Inflammatory macrophage (primary cell): ENCODE results near the gene GPR108.

Experiments used
- DNase-seq, 2 donors: peaks; one replicate each; pipeline ENCODE4 v3.0.0-alpha.2; 2020 to 2022

Gene GPR108

DNA sequence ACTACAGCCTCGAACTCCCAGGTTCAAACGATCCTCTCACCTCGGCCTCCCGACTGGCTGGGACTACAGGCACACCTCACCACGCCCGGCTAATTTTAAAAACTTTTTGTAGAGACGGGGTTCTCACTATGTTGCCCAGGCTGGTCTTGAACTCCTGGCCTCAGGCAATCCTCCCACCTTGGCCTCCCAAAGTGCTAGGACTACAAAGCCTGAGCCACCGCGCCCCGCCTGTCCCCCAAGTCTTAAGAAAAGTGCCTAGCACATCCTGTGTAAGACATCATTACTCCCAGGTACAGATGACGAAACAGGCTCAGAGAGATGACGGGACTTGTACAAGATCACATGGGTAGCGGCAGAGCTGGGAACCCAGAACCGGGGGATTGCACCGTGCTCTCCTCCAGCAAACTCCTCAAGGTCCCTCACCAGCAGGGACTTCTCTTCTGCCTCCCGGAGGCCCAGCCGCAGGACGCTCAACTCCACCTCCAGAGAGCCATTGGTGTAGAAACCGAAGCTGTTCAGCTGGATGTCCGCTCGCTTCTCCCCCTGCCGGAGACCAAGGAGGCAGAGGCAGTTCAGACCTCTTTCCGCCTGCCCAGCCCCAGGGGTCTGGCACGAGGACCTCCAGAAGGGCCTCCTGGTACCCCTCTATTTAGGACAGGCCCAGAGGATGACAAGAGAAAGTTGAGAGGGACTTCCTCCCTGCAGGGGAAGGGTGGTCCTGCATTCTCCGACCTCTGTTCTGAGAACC lies 1.0 kb downstream of the GPR108 start:
- DNase-seq, result peak; percentile 87 to 92

DNA sequence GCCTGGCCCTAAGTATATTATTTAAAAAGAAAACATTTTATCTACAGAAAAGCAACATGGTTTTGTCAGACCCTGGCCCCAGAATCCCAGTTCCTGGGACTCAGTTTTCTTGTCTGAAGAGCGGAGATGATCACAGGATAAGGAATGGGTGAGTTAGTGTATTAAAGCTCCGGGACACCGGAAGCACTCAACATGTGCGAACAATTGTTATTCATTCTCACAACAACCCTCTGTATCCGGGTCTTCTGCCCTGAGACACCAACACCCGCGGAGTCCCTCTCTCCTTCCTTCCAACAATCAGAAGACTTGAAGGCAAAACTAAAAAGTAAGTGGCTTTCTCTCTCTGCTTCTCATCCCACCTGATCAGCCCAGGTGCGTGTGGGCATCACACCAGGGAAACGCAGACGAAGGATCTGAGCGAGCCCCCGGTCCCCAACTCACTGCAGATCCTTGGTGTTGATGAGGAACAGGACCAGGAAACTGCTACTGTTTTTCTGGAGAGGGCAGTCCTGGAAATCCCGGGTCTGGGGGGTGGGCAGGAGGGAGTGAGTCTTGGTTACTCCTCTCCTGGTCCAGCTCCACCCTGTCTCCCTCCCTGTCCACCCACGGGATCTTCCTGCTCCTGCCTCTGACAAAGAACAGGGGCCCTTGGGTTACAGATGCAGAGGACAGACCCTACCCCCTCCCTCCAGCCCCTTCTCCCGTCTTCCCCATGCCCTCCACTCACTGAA lies 2.0 kb downstream of the GPR108 start:
- no peak for DNase-seq

DNA sequence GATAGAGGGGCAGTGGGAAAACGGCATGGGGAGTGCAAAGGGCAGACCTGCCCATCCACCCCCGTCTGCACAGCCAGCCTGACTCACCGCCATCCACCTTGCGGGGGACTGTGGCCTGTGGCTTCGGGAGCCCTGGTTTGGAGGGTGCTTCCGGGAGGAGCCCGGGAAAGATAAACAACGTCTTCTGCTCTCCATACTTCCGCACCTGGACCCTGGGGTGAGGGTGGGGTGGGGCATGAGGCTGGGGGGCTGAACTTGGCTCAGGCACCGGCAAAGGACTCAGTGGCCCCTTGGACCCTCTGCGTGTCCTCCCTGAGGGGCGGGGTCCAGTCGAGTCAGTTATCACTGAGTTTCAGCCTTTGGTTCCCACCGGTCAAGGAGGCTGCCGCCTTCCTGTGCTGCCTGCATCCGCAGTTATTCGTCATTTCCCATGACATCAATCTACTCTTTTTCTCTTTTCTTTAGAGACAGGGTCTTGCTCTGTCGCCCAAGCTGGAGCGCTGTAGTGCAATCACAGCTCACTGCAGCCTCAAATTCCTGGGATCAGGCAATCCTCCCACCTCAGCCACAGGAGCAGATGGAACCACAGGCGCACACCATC lies 3.2 kb downstream of the GPR108 start:
- DNase-seq, result no peak

DNA sequence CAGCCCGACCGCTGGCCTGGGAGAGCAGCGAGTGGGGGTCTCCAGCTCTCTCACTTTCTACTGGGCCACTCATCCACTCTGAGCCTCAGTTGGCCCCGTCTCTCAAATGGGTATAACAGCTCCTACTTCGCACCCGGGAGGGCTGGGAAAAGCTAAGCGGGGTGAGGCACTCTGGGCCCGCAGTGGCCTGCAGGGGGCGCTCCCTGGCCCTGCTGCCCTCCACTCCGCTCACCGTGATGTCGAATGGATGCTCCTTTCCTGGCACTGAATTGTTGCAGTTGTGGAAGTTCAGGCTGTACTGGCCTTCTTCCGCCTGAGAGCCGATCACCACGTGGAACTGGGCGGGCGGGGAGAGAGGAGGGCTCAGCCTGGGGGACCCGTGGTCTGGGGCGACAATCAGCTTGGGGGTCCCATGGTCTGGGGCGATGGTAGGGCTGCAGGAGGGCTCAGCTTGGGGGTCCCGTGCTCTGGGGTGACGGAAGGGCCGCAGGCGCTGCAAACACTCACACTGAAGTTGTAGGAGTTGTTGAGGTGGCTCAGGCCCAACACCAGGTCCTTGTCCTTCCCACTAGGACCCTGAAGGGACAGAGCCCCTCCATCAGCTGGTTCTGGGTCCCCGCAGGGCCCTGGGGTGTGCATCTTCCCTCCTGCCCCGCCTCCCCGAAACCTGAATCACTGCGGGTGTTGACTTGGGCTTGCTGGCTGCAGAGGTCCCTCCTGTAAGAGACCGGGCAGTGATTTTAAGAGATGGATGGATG lies 3.9 kb downstream of the GPR108 start:
- no peak for DNase-seq

DNA sequence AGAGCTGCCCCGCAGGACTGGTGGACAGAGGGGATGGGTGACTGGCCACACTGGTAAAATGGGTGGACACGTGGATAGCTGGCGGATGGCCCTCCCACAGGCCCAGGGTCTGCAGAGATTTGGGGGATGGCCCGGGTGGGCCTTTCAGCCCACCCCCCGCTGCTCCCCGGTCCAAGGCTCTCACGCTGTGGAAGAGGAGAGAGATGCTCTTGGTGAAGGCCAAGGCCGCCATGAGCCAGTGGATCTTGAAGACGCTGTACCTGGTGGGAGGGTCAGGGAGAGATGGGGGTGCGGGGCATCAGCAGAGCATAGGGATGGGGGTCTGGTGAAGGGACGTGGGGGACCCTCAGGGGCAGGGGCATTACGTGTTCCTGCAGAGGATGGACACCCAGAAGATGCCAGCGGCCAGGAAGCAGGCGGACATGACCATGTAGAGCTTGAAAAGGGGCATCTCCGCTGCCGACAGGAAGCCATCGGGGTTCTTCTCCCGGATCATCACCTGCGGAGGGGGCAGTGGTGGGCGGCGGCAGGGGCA lies 4.5 kb downstream of the GPR108 start:
- DNase-seq, result no peak

DNA sequence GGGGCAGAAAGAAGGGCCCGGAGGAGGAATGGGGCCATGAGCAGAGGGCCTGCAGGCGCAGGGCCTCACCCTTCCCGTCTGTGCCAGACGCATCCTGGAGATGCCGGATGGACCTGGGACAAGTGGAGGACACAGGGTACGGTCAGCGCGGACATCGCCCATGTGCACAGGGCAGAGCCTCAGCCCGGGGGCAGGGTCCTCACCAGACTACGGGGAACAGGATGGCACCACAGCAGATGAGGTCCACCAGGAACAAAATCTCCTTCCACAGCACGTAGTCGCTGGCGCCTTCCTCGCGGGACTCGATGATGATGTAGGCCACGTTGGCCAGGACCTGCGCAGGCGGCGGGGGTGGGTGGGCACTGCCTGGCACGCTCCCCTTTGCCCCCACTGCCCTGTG lies 5.6 kb downstream of the GPR108 start:
- DNase-seq, result no peak

DNA sequence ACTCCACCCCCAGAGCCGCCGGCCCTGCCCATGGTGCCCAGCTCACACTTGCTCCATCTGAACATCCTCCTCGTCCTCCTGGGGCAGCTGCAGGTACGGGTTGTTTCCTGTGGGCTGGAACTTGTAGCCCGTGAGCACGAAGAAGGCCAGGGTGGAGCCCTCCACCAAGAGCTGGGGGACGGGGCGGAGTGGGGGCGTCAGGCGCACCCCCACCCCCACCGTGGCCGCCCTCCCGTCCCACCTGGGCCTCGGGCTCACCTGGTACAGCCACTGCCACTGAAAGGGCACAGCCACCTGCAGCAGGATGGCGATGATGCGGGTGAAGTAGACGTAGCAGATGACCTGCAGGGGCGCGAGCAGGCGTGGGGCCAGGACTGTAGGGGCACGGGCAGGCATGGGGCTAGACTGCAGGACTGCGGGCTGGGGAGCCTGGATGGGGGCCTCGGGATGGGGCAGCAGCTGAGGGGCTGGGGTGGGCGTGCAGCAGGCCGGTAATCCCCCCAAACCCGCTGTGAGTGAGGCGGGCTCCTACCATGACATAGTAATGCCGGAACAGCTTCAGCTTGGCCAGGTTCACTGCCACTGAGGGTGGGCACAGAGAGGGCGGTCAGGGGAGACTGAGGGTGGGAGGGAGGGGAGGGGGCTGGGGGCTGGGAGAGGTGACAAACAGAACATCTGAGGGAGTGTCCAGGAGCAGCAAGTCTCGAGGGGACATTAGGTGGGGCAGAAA lies 6.3 kb downstream of the GPR108 start:
- DNase-seq, result no peak

DNA sequence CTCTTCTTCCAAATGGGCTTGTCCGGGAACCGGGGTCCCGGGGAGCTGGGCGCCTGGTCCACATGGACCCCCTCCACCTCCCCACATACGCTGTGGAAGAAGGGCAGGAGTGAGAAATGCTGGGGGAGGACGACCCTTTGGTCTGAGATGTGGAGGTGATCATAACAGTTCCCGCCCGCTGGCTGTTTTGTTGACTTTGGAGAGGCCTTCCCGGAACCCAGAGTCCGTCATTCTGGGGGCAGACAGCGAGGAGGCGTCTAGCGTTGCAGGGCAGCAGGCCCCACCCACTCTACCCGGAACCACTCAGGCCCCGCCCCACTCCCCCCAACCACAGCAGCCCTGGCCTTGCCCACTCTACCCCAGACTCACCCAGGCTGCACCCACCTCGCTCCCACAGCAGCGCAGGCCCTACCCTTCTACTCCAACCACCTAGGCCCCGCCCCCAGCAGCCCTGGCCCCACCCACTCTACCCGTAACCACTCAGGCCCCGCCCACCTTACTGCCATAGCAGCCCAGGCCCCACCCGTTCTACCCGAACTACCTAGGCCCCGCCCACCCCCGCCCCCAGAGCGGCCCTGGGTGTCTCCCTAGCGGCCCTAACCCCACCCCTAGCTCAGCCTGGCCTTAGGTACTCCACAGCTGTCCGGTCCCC lies 7.1 kb downstream of the GPR108 start:
- peak; percentile 42 to 46 for DNase-seq

DNA sequence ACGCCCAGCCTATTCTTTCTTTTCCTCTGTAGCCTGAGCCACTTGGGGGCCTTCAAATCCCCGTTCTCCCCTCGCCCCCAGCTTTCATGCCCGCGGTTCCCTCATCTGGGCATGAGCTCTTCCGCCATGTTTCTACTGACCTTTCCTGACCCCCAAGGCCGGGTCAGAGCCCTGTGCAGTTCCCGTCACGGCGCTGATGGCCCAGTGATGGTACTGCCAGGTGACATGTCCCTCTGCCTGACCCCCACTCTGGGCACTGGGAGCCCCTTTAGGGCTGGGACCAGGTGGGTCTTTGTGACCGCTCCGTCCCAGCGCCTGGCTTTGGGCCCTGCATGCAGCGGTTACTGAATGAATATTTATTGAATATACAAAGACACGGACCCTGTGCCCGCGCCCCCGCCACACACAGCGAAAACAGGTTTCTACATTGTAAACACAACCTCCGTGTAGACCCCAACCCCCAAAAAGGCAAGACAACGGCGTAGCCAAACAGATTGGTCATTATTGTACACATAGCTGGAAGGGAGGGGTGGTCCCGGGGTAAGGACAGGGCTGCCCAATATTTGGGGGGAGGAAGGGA lies 7.7 kb downstream of the GPR108 start:
- no peak for DNase-seq

DNA sequence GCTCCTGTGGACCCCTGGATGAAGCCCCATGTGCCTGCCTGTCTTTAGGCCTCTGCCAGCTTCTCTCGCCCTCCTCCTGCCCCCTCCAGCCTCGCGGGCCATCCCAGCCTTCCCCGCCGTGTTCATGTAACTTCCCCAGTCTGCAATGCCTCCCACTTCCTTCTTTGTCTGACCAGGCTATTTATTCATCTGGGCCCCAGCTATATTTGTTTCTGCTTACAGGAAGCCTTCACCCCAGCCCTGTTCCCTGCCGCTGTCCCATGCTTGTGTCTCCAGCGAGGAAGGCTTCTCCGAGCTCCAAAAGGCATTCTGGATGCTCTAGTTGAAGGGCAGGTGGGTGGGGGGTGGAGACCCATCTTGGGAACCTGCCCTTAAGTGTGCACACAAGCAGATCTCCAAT lies 9.0 kb downstream of the GPR108 start:
- peak; percentile 80 to 83 for DNase-seq

DNA sequence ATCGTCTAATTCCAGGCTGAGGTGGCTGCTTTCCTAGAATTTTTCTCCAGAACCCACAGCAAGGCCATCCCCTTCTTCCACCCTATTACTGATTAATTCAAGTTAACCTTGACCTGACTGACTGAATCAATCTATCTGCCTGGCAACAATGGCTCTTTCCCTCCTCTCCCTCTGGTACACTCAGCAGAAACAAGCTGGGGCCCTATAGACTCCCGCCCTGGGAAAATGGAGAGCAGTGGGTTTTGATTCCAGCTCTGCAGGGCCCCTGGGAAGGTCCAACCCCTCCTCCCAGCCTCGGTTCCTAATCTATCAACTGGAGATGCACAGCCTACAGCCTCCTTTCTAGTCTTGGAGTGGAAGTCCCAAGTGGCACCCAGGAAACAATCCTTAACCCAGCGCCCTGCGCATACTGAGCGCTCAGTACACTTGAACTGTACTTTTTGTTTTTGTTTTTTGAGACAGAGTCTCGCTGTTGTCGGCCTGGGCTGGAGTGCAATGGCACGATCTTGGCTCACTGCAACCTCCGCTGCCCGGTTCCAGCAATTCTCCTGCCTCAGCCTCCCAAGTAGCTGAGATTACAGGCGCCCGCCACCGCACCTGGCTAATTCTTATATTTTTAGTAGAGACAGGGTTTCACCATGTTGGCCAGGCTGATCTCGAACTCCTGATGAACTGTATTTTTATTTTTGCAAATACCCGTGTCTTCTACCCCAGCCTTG lies 11.7 kb downstream of the GPR108 start:
- DNase-seq, result no peak

DNA sequence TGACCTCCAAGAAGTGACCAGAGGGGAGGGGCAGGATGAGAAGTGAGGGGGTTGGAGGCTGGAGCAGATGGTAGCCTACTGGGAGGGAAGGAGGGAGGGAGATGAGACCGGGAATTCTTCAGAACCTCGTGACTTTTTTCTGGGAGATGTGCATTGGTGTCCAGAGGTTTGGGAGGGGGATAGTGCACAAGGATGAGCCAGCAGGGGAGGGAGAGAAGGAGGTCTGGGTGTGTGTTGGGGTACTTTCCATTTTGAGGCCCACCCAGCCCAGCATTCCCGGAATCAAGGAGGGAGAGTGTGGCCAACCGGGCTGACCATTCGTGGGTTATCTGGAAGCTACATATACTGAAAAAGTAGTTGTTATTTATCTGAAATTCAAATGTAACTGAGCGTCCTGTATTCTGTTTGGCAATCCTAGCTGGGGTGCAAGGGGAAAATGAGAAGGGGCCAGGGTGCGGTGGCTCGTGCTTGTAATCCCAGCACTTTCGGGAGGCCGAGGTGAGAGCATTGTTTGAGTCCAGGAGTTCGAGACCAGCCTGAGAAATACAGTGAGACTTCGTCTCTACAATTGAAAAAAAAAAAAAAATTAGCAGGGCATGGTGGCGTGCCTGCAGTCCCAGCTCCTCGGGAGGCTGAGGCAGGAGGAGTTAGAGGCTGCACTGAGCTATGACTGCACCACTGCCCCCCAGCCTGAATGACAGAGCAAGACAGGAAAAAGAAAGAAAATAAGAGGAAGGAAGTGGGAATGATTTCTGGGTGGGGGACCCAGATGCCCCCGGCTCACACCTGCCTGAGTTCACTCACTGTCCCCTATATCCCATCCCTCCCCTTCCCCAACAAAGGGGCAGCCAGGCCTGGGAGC lies 12.5 kb downstream of the GPR108 start:
- no peak for DNase-seq

DNA sequence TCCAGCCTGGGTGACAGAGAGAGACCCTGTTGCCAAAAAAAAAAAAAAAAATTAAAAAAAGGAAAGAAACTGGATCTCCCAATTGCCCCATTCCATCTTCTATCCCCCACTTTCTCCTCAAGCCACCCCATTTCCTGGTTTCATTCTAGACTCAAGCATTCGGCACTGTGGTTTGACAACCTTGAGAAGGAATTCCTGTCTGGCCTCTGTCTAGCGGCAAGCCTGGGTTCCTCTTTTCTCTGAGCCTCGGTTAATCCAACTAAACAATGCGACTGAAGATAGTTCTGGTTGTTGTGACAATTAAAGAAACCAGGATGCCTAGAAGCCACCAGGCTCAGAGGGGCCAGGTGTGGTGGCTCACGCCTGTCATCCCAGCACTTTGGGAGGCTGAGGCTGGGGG lies 13.6 kb downstream of the GPR108 start:
- DNase-seq, result peak; percentile 34 to 49

DNA sequence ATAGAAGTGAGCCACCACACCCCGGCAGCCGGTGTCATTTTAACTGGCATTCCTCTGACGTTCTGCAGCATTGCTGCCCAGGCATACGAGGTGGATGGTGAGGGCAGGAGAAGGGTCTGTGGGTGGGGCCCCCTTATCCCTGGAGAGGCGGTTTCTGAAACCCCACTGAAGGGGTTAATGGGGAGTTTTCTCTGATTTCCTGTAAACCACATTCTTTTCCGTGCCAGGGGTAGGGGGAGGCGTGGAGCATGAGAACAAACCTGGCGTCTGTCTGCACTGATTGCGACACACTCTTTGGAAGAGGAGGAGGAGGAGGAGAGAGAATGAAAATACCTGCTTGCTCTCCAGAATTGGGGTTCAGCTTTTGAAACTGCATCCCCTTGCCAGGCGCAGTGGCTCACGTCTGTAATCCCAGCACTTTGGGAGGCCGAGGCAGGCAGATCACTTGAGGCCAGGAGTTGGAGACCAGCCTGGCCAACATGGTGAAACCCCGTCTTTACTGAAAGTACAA lies 14.2 kb downstream of the GPR108 start:
- no peak for DNase-seq

DNA sequence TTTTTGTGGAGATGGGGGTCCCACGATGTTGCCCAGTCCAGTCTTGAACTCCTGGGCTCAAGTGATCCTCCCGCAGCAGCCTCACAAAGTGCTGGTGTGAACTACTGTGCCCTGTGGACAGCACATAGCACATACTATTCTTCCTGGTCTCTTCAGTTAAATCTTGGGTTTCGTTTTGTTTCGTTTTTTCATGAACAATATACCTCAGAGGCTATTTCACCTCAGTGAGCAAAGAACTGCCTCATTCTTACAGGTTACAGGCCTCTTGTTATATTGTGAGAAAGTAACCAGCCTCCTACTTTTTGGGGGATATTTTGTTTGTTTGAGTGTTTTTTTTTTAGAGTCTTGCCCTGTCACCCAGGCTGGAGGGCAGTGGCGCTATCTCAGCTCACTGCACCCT lies 15.6 kb downstream of the GPR108 start:
- no peak for DNase-seq

DNA sequence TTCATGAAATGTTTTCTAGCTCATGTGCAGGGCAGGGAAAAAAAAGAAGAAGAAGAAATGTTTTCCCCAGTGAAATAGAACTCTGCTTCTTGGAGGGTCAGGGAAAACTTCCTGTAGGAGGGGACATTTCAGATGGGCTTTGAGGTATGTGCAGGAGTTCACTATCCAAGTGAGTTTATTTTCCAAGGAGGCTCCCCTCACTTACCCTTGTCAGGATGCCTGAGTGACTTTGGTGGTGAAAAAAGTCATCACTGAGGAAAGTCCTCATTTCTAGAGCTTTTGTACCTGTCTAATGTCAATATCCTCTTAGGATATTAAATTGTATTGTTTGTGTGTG lies 16.3 kb downstream of the GPR108 start:
- DNase-seq, result no peak

DNA sequence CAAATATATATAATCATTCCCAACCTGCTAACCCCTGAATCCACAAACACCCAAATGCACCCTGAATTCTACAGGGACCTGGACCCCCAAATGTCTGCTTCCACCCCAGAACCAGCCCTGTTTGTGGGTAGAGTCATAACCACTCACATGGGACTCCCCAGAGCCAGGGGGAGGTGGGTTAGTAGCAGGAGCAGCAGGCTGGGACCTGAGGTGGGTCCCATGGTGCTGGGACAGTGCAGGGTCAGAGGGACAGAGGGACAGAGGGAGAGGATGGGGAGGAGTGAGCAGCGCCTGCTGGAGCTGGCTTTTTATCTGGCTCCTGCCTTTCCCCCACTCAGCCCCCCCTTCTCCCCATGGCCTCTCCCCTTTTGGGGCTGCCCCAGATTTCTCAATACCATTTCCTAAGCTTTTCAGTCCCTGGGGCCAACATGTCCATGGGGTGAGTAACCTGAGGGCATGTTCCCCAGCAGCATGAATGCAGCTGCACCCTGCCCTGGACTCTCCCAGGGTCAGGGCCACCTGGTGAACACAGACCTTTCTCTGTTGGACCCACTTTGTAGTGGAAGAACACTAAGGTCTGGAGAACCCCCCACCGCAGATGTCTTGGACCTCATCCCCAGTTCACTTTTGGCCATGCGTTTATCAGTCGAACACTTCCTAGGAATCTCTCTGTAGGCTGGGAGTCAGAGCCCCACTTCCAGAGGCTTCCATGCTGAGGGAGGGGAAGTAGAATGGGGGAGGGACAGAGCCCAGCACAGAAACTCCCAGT lies 16.8 kb downstream of the GPR108 start, which contains the start of gene C3:
Gene C3 (minus strand): TSS at position 282 of the 769 bp plus-strand sequence. CDS start 61 bp downstream, at position 221.
- peak; percentile 63 to 64 for DNase-seq

DNA sequence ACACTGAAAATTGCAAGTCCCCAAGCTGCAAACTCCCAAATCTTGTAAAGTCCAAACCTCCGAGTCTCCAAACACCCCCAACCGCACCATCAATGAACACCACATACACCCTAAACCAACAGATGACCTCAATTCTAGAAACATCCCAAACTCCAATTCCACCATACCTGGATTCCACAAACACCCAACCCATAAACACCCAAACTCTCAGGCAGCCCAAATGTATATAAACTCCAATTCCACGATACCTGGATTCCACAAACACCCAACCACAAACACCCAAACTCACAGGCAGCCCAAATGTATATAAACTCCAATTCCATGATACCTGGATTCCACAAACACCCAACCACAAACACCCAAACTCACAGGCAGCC lies 17.4 kb downstream of the GPR108 start:
- DNase-seq, result no peak

DNA sequence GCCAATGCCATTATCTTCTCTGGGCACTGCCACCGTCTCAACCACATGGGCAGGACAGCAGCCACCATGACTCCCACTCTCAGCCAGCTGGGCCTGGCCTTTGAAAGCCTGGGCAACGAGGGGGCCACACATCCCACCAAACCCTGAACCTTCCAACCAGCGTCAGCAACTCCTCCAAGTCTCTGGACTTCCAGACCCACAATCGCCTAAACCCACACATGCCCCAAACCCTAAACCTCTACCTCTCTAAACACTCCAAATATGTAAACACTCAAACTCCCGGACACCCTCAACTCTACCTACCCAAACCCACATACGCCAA lies 17.9 kb downstream of the GPR108 start:
- DNase-seq, result no peak
